IPS-20b (cell line): ENCODE measurements around the gene CCDC97.

ENCODE experiments used
- H3K27ac ChIP-seq: one replicate; pipeline ENCODE4 v1.5.1; 2013; ENCODE audit warnings: low read length
- H3K27me3 ChIP-seq: 2 replicates; pipeline ENCODE4 v1.6.1; 2013; ENCODE audit warnings: mild to moderate bottlenecking, low read length, inconsistent platforms; ENCODE audit not compliant: insufficient read depth
- H3K36me3 ChIP-seq: 2 replicates; pipeline ENCODE4 v1.6.1; 2013; ENCODE audit warnings: low read depth, mild to moderate bottlenecking, inconsistent platforms, low read length, moderate library complexity; ENCODE audit not compliant: insufficient read depth
- H3K4me1 ChIP-seq: 2 replicates; pipeline ENCODE4 v1.6.1; 2013; ENCODE audit warnings: mild to moderate bottlenecking, control low read depth, inconsistent platforms, low read length, moderate library complexity; ENCODE audit not compliant: insufficient read depth
- H3K4me3 ChIP-seq: 2 replicates; pipeline ENCODE4 v1.5.1; 2013; ENCODE audit warnings: mild to moderate bottlenecking, low read length, inconsistent platforms
- H3K9ac ChIP-seq: 2 replicates; pipeline ENCODE4 v1.6.1; 2013; ENCODE audit warnings: low read depth, mild to moderate bottlenecking, inconsistent platforms, low read length, moderate library complexity
- H3K9me3 ChIP-seq: 2 replicates; pipeline ENCODE4 v1.6.1; 2013; ENCODE audit warnings: mild to moderate bottlenecking, low read depth, low read length, inconsistent platforms; ENCODE audit not compliant: insufficient read depth

The CCDC97 gene

DNA sequence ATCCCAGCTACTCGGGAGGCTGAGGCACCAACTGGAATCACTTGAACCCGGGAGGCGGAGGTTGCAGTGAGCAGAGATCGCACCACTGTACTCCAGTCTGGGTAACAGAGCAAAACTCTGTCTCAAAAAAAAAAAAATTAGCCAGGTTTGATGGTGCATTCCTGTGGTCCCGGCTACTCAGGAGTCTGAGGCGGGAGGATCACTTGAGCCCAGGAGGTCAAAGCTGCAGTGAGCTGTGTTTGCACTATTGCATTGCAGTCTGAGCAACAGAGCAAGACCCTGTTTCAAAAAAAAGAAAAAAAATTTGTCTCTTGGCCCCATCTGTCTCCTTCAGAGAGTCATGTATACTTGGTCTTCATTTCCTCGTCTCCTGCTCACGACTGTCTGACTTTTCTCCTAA lies 1.6 kb downstream of the CCDC97 start:
- no peaks in the 10 kb centered on the region for H3K9me3 ChIP-seq
- H3K36me3 ChIP-seq, result peaks cover 39% of the 10 kb centered on the region
- peaks cover 12% of the 10 kb centered on the region for H3K4me1 ChIP-seq
- H3K9ac ChIP-seq, result no peak overlapping the region
- H3K27me3 ChIP-seq, result no peaks in the 10 kb centered on the region
- no peak overlapping the region for H3K4me3 ChIP-seq
- no peak overlapping the region for H3K27ac ChIP-seq

DNA sequence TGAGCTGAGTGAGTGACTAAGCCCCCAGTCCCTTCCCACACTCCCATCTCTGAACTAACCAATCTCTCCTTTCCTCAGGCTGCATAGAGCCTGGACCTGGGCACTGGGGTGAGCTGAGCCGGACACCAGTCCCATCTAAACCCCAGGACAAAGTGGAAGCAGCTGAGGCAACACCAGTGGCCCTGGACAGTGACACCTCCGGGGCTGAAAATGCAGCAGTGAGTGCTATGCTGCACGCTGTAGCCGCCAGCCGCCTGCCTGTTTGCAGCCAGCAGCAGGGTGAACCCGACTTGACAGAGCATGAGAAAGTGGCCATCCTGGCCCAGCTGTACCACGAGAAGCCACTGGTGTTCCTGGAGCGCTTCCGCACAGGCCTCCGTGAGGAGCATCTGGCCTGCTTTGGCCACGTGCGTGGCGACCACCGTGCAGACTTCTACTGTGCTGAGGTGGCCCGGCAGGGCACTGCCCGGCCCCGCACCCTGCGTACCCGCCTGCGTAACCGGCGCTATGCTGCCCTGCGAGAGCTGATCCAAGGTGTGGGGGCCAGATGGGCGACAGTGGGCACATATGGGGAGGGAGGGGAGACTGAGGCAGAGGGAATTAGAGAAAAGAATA lies 6.4 kb downstream of the CCDC97 start:
- Histone ChIP-seq H3K27ac (no peak overlapping the region), H3K4me3 (no peak overlapping the region), H3K27me3 (no peaks in the 10 kb centered on the region), H3K36me3 (peaks cover 58% of the 10 kb centered on the region), H3K4me1 (0 out of 2 replicates have a peak, but pooled peaks cover 3% of the 10 kb centered on the region), H3K9ac (no peak overlapping the region), H3K9me3 (no peaks in the 10 kb centered on the region)

DNA sequence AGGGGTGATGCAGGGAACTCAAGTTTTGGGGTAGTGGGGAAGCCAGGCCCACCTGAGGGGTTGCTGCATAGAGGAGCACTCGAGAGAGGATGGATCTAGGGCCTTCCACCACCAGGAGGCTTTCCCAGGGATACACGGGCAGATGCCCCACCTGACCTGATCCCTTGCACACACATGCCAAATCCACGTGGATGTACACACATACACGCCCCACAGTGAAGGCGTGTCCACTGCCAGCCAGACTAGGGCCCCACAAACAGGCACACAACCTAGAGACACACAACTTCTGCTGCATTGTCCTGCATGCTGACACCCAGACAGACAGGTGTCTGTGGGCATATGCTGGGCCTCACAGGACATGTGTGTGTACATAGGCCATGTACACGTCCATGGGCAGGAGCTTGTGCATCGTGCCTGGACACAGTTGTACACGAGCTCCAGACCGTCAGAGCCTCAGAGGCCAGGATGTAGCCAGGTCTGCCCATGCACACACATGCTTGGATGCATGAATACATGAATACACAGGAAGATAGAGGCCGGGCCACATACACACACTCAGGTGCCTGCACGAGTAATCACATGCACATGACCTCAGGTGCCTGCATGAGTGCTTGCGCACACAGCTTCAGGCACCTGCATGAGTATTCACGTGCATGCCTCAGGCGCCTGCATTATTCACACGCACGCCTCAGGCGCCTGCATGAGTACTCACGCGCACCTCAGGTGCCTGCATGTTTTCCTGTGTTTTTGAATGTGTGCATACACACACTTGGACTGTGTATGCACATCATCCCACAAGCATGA lies 8.9 kb downstream of the CCDC97 start:
- no peak overlapping the region for H3K9ac ChIP-seq
- H3K27ac ChIP-seq, result no peak overlapping the region
- H3K4me3 ChIP-seq, result no peak overlapping the region
- H3K27me3 ChIP-seq, result no peaks in the 10 kb centered on the region
- H3K36me3 ChIP-seq, result peaks cover 43% of the 10 kb centered on the region
- H3K9me3 ChIP-seq, result no peaks in the 10 kb centered on the region
- H3K4me1 ChIP-seq, result peaks cover 14% of the 10 kb centered on the region

- no peaks in the 10 kb centered on the region for H3K27me3 ChIP-seq
- H3K36me3 ChIP-seq, result peaks cover 43% of the 10 kb centered on the region
- H3K4me3 ChIP-seq, result no peak overlapping the region
- H3K4me1 ChIP-seq, result peaks cover 21% of the 10 kb centered on the region
- no peaks in the 10 kb centered on the region for H3K9me3 ChIP-seq
- H3K9ac ChIP-seq, result no peak overlapping the region
- H3K27ac ChIP-seq, result no peak overlapping the region
These were observed 9.7 kb downstream of the CCDC97 start for GRCh38 chr19:41319500-41320184.

DNA sequence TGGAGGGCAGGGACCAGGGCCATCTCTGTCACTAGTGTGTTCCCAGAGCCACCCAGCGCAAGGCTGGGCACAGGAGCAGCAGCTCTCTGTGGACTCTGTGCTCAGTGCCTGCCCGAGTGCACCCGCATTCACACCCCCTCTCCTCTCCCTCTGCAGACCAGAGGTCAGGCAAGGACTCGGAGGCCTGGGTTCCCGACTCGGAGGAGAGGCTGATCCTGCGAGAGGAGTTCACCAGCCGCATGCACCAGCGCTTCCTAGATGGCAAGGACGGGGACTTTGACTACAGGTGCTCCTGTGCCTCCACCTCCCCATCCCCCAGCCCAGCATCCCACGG lies 10.2 kb downstream of the CCDC97 start:
- H3K9ac ChIP-seq, result no peak overlapping the region
- H3K27ac ChIP-seq, result no peak overlapping the region
- H3K4me1 ChIP-seq, result peaks cover 23% of the 10 kb centered on the region
- no peak overlapping the region for H3K4me3 ChIP-seq
- H3K27me3 ChIP-seq, result no peaks in the 10 kb centered on the region
- H3K9me3 ChIP-seq, result no peaks in the 10 kb centered on the region
- H3K36me3 ChIP-seq, result peaks cover 43% of the 10 kb centered on the region

DNA sequence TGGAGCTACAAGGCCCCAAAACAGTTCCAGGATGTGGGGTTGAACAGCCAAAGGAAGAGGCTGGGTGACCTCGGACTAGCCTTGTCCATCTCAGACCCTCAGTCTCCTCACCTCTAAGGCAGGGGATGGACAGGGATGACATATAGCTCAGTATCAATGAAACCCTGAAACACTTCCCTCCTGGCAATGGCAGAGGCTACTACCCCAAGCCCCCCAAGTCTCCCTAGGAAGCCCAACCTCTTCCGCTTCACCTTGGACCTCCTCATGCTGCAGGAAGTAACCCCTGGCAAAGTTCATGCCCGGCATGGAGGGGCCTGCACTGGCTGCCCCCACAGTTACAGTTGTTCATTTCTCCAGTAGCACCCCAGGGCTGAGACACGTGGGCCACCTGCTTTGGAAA lies 10.6 kb downstream of the CCDC97 start:
- Histone ChIP-seq H3K9me3 (no peaks in the 10 kb centered on the region), H3K36me3 (peaks cover 43% of the 10 kb centered on the region), H3K9ac (no peak overlapping the region), H3K4me3 (no peak overlapping the region), H3K4me1 (peaks cover 23% of the 10 kb centered on the region), H3K27me3 (no peaks in the 10 kb centered on the region; the same call in 1 of the 2 replicates), H3K27ac (no peak overlapping the region)

DNA sequence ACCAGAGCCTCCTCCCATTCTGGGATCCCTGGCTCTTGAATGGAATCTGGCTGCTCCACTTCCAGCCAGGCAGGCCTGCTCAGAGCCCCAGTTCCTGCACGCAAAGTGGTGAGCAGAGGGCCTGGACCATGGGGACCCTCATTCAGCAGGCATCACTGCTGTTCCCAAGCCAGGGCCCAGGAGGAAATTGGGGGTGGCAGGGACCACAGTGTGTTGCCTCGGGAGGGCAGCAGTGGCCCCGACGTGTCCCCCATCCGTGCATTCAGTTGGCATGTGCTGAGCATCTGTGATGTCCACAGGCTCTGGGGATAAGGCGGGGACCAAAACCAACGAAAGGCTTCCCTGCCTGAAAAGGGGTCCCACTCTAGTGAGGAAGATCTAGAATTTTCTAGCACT lies 11.2 kb downstream of the CCDC97 start:
- Histone ChIP-seq H3K36me3 (peaks cover 38% of the 10 kb centered on the region), H3K9ac (no peak overlapping the region), H3K9me3 (no peaks in the 10 kb centered on the region), H3K27me3 (peaks cover 3% of the 10 kb centered on the region; the same call in 1 of the 2 replicates), H3K27ac (no peak overlapping the region), H3K4me1 (peaks cover 26% of the 10 kb centered on the region), H3K4me3 (no peak overlapping the region)

- peaks cover 29% of the 10 kb centered on the region for H3K4me1 ChIP-seq
- H3K27me3 ChIP-seq, result peaks cover 6% of the 10 kb centered on the region; the same call in 1 of the 2 replicates
- H3K4me3 ChIP-seq, result no peak overlapping the region
- H3K27ac ChIP-seq, result no peak overlapping the region
- H3K36me3 ChIP-seq, result peaks cover 32% of the 10 kb centered on the region
- H3K9ac ChIP-seq, result no peak overlapping the region
- no peaks in the 10 kb centered on the region for H3K9me3 ChIP-seq
These were observed 11.8 kb downstream of the CCDC97 start for GRCh38 chr19:41321600-41322270.

DNA sequence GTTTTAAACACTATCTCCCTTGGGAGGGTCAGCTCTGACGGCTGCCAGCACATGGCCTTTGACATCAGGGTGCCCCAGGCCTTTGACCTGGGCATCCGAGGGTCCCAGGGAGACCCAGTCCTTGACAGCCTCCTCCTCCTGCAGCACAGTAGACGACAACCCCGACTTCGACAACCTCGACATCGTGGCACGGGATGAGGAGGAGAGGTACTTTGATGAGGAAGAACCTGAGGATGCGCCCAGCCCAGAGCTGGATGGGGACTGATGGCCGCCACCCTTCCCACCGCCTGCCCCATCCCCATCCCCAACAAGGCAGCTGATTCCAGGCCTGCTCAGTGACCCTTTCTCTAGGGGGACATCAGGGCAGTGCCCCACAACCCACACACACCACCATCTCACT lies 12.5 kb downstream of the CCDC97 start:
- Histone ChIP-seq H3K9ac (no peak overlapping the region), H3K27me3 (peaks cover 11% of the 10 kb centered on the region; the same call in 1 of the 2 replicates), H3K9me3 (no peaks in the 10 kb centered on the region), H3K36me3 (peaks cover 26% of the 10 kb centered on the region), H3K27ac (no peak overlapping the region), H3K4me3 (no peak overlapping the region), H3K4me1 (peaks cover 35% of the 10 kb centered on the region)

- Histone ChIP-seq H3K27me3 (peaks cover 11% of the 10 kb centered on the region; the same call in 1 of the 2 replicates), H3K9ac (no peak overlapping the region), H3K4me3 (no peak overlapping the region), H3K36me3 (peaks cover 20% of the 10 kb centered on the region), H3K4me1 (peaks cover 35% of the 10 kb centered on the region), H3K9me3 (no peaks in the 10 kb centered on the region), H3K27ac (no peak overlapping the region)
These were observed 13.1 kb downstream of the CCDC97 start for GRCh38 chr19:41323023-41323422.

- Histone ChIP-seq H3K36me3 (peaks cover 15% of the 10 kb centered on the region), H3K4me3 (no peak overlapping the region), H3K4me1 (peaks cover 35% of the 10 kb centered on the region), H3K9me3 (no peaks in the 10 kb centered on the region), H3K27me3 (peaks cover 11% of the 10 kb centered on the region; the same call in 1 of the 2 replicates), H3K27ac (no peak overlapping the region), H3K9ac (peak overlapping the region; percentile 42; the same call in 1 of the 2 replicates)
These were observed 13.6 kb downstream of the CCDC97 start for GRCh38 chr19:41323430-41324125.
